ENCODE data around the gene ANKH. TPM values are rescaled to one million over a fixed set of nuclear protein-coding genes. Genes with fewer than 3 reads are reported as not detected.

Gene ANKH
- total and polyA plus RNA-seq, 2 of the 13 experiments (the other 11 are each of a cell fraction or from before 2014, with no cell fraction given) = 25.0 to 36.0 TPM

- TF ChIP-seq, protein P1, sequence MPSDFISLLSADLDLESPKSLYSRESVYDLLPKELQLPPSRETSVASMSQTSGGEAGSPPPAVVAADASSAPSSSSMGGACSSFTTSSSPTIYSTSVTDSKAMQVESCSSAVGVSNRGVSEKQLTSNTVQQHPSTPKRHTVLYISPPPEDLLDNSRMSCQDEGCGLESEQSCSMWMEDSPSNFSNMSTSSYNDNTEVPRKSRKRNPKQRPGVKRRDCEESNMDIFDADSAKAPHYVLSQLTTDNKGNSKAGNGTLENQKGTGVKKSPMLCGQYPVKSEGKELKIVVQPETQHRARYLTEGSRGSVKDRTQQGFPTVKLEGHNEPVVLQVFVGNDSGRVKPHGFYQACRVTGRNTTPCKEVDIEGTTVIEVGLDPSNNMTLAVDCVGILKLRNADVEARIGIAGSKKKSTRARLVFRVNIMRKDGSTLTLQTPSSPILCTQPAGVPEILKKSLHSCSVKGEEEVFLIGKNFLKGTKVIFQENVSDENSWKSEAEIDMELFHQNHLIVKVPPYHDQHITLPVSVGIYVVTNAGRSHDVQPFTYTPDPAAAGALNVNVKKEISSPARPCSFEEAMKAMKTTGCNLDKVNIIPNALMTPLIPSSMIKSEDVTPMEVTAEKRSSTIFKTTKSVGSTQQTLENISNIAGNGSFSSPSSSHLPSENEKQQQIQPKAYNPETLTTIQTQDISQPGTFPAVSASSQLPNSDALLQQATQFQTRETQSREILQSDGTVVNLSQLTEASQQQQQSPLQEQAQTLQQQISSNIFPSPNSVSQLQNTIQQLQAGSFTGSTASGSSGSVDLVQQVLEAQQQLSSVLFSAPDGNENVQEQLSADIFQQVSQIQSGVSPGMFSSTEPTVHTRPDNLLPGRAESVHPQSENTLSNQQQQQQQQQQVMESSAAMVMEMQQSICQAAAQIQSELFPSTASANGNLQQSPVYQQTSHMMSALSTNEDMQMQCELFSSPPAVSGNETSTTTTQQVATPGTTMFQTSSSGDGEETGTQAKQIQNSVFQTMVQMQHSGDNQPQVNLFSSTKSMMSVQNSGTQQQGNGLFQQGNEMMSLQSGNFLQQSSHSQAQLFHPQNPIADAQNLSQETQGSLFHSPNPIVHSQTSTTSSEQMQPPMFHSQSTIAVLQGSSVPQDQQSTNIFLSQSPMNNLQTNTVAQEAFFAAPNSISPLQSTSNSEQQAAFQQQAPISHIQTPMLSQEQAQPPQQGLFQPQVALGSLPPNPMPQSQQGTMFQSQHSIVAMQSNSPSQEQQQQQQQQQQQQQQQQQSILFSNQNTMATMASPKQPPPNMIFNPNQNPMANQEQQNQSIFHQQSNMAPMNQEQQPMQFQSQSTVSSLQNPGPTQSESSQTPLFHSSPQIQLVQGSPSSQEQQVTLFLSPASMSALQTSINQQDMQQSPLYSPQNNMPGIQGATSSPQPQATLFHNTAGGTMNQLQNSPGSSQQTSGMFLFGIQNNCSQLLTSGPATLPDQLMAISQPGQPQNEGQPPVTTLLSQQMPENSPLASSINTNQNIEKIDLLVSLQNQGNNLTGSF (CRISPR knock-in tag; IDR thresholded peaks at IDR 0.05) = no peak
- TF ChIP-seq ZNF891 (CRISPR knock-in tag; IDR thresholded peaks at IDR 0.05) (no peak), ZUFSP (CRISPR knock-in tag; IDR thresholded peaks at IDR 0.05; ENCODE audit: borderline replicate concordance) (no peak)
These were observed 170.0 kb downstream of the ANKH start (continued) for GRCh38 chr5:14701556-14701955.
